Smooth muscle cell (in vitro differentiated cells): Measurements from ENCODE around the gene RHOB. TPM values are rescaled to one million over a fixed set of nuclear protein-coding genes. Genes with fewer than 3 reads are reported as not detected.

ENCODE experiments used
- DNase-seq: peaks from one replicate; lab custom pipeline; 2025; ENCODE audit not compliant: unreplicated experiment; lab: John Stamatoyannopoulos, UW
- H2AFZ ChIP-seq: fragments of 200-600 bp; sonication (generic); 2 replicates; pipeline ENCODE4 v1.6.0; 2016; ENCODE audit warnings: antibody characterized with exemption, low read depth, mild to moderate bottlenecking
- H3F3A ChIP-seq: fragments of 200-600 bp; sonication (generic); 2 replicates; pipeline ENCODE4 v1.6.0; 2017; ENCODE audit warnings: antibody characterized with exemption, low read depth
- H3K27ac ChIP-seq: fragments of 200-600 bp; sonication (generic); 2 replicates; pipeline ENCODE4 v1.5.1; 2016; ENCODE audit warnings: low read depth, mild to moderate bottlenecking
- H3K27me3 ChIP-seq: fragments of 200-600 bp; sonication (generic); 2 replicates; pipeline ENCODE4 v1.6.1; 2016; ENCODE audit warnings: low read depth, mild to moderate bottlenecking
- H3K36me3 ChIP-seq: fragments of 200-600 bp; sonication (generic); 2 replicates; pipeline ENCODE4 v1.5.1; 2016; ENCODE audit warnings: low read depth
- H3K4me1 ChIP-seq: fragments of 200-600 bp; sonication (generic); 2 replicates; pipeline ENCODE4 v1.5.1; 2016; ENCODE audit warnings: low read depth
- H3K4me2 ChIP-seq: fragments of 200-600 bp; sonication (generic); 2 replicates; pipeline ENCODE4 v1.6.0; 2016; ENCODE audit warnings: mild to moderate bottlenecking
- H3K4me3 ChIP-seq: fragments of 200-600 bp; sonication (generic); 2 replicates; pipeline ENCODE4 v1.5.1; 2016; ENCODE audit warnings: mild to moderate bottlenecking
- H3K79me2 ChIP-seq: fragments of 200-600 bp; sonication (generic); 2 replicates; pipeline ENCODE4 v1.6.0; 2016; ENCODE audit warnings: low read depth, mild to moderate bottlenecking
- H3K9ac ChIP-seq: fragments of 200-600 bp; sonication (generic); 2 replicates; pipeline ENCODE4 v1.6.0; 2016; ENCODE audit warnings: low read depth
- H3K9me3 ChIP-seq: fragments of 200-600 bp; sonication (generic); replicated peaks from 2 replicates; pipeline ENCODE4 v1.5.1; 2016; ENCODE audit warnings: low read depth
- H4K20me1 ChIP-seq: fragments of 200-600 bp; sonication (generic); 2 replicates; pipeline ENCODE4 v1.6.0; 2016; ENCODE audit warnings: low read depth
- CTCF ChIP-seq: fragments of 200-600 bp; sonication (generic); IDR thresholded peaks from 2 replicates; pipeline ENCODE4 v1.5.1; 2017; ENCODE audit warnings: borderline replicate concordance, mild to moderate bottlenecking, antibody characterized with exemption; ENCODE audit not compliant: insufficient read depth, poor library complexity, severe bottlenecking
- WGBS: methylation state at CpG from one replicate; pipeline ENCODE4 v1.1.7; 2016; ENCODE audit warnings: low lambda C conversion rate; 5-methylcytosine and 5-hydroxymethylcytosine counted together
- polyA plus RNA-seq: library from polyadenylated mRNA; unstranded; fragments of >200 nt; fragmentation: Nextera tagmentation; extraction: Ambion mirVana; gene quantifications from 2 replicates; pipeline ENCODE4 v1.2.1, GENCODE V29; 2016
- total RNA-seq: library from RNA; depleted of rRNA; stranded (reverse); fragments of >200 nt; gene quantifications from 2 replicates; pipeline ENCODE4 v1.2.3, GENCODE V29; 2014

Gene RHOB
- total and polyA plus RNA-seq, 2 experiments from 2014 or later = 75.9 to 218 TPM

- no peaks in the 10 kb centered on the region for H3K9me3 ChIP-seq
- peaks cover 6% of the 10 kb centered on the region for H3K4me1 ChIP-seq
- H3K36me3 ChIP-seq = no peaks in the 10 kb centered on the region
These were observed 18.8 kb upstream of the RHOB start for GRCh38 chr2:20427931-20428526.

DNA sequence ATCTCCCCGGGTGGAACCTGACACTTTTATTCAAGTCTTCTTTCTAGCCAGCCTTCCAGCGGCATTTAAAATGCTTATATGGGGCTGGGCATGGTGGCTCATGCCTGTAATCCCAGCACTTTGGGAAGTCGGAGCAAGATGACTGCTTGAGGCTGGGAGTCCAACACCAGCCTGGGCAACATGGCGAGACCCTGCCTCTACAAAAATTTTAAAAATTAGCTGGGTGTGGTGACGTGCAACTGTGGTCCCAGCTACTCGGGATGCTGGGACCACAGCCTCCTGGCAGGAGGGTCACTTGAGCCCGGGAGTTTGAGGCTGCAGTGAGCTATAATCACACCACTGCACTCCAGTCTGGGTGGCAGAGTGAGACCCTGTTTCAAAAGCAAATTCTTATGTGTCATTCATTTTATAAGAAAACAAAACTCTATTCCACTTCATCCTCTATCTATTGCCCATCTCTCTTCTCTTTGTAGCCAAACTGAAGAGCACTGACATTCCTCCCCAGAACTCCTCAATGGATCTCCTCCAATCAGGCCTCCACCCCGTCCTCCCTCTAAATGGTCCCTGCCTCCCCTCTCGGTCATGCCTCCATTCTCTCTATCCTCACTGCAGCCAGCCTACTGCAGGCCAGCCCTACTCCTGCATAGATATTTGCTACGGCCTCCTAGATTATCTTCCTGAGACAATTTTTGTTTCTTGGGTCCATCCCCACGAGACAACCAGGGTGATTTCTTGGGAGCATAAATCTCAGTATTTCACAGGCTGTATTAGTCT is 18.0 kb upstream of the RHOB start:
- no peak overlapping the region for H3K27ac ChIP-seq

More at GRCh38 chr2:20427931-20428526, 18.8 kb upstream of the RHOB start:
- Histone ChIP-seq H3F3A (peaks cover 7% of the 10 kb centered on the region), H3K9ac (no peak overlapping the region), H4K20me1 (no peaks in the 10 kb centered on the region), H3K79me2 (no peaks in the 10 kb centered on the region), H3K27me3 (no peaks in the 10 kb centered on the region), H3K27ac (no peak overlapping the region), H3K4me3 (no peak overlapping the region), H3K4me2 (no peak overlapping the region), H2AFZ (no peak overlapping the region)
- no peak for DNase-seq
- no peak for TF ChIP-seq CTCF
- WGBS = 90% methylated on average over 10 of the region's 10 CpGs

GRCh38 chr2:20429528-20429927 is 17.3 kb upstream of the RHOB start:
- H4K20me1 ChIP-seq = no peaks in the 10 kb centered on the region
- H3K9ac ChIP-seq = no peak overlapping the region
- H3K4me3 ChIP-seq = no peak overlapping the region
- no peaks in the 10 kb centered on the region for H3F3A ChIP-seq
- H3K27me3 ChIP-seq = no peaks in the 10 kb centered on the region
- DNase-seq = no peak
- no peak for TF ChIP-seq CTCF
- 79% methylated on average over 1 of the region's 1 CpG for WGBS
- no peaks in the 10 kb centered on the region for H3K79me2 ChIP-seq
- H2AFZ ChIP-seq = no peak overlapping the region
- H3K4me1 ChIP-seq = peaks cover 6% of the 10 kb centered on the region
- no peaks in the 10 kb centered on the region for H3K9me3 ChIP-seq
- H3K4me2 ChIP-seq = no peak overlapping the region
- no peaks in the 10 kb centered on the region for H3K36me3 ChIP-seq
- H3K27ac ChIP-seq = no peak overlapping the region

More for the DNA sequence above, 18.0 kb upstream of the RHOB start:
- Histone ChIP-seq H3K4me2 (no peak overlapping the region), H3K36me3 (no peaks in the 10 kb centered on the region), H3K4me3 (no peak overlapping the region), H3K9ac (no peak overlapping the region), H3F3A (no peaks in the 10 kb centered on the region), H3K79me2 (no peaks in the 10 kb centered on the region), H3K9me3 (no peaks in the 10 kb centered on the region), H4K20me1 (no peaks in the 10 kb centered on the region), H3K4me1 (peaks cover 6% of the 10 kb centered on the region), H3K27me3 (no peaks in the 10 kb centered on the region), H2AFZ (no peak overlapping the region)
- TF ChIP-seq CTCF = no peak
- DNase-seq = no peak
- 94% methylated on average over 11 of the region's 11 CpGs for WGBS
